MCF 10A (cell line): ENCODE data around the gene WNT7A. TPM values are rescaled to one million over a fixed set of nuclear protein-coding genes. Genes with fewer than 3 reads are reported as not detected.

Experiments
- BruUV-seq: library from RNA; stranded (reverse); fragments of 400-500 nt; replicated peaks from 2 replicates; lab custom pipeline; 2021; lab: Mats Ljungman, UMichigan
- CTCF ChIA-PET: fragments of 300-600 bp; sonication (Branson Sonifier 250); formaldehyde crosslinking; extraction: SDS; loops from one replicate; lab custom pipeline; 2021; ENCODE audit warnings: antibody characterized with exemption, inconsistent platforms; lab: Yijun Ruan, JAX
- POLR2A ChIA-PET: fragments of 300-600, 350-650 bp; sonication (Branson Sonifier 250); formaldehyde crosslinking; extraction: SDS; loops from one replicate; lab custom pipeline; 2020; ENCODE audit warnings: antibody characterized with exemption, inconsistent platforms; lab: Yijun Ruan, JAX
- DNase-seq: peaks from one replicate; pipeline ENCODE4 v3.0.0-alpha.2; 2018; ENCODE audit not compliant: unreplicated experiment
- H3K27ac Mint-ChIP-seq: one replicate; pipeline ENCODE4 v1.8.0; 2022; ENCODE audit warnings: mild to moderate bottlenecking, low read depth, mixed read lengths; ENCODE audit not compliant: unreplicated experiment
- H3K27me3 Mint-ChIP-seq: one replicate; pipeline ENCODE4 v1.8.0; 2022; ENCODE audit warnings: mixed read lengths; ENCODE audit not compliant: insufficient read depth, unreplicated experiment
- H3K36me3 Mint-ChIP-seq: one replicate; pipeline ENCODE4 v1.8.0; 2022; ENCODE audit warnings: mild to moderate bottlenecking, moderate library complexity, mixed read lengths; ENCODE audit not compliant: insufficient read depth, unreplicated experiment
- H3K4me1 Mint-ChIP-seq: one replicate; pipeline ENCODE4 v1.8.0; 2022; ENCODE audit warnings: mixed read lengths; ENCODE audit not compliant: insufficient read depth, unreplicated experiment
- H3K4me3 Mint-ChIP-seq: one replicate; pipeline ENCODE4 v1.8.0; 2022; ENCODE audit warnings: mild to moderate bottlenecking, moderate library complexity, mixed read lengths; ENCODE audit not compliant: unreplicated experiment
- H3K9me3 Mint-ChIP-seq: one replicate; pipeline ENCODE4 v1.8.0; 2022; ENCODE audit warnings: mixed read lengths; ENCODE audit not compliant: unreplicated experiment
- CTCF ChIP-seq: fragments of 200-600 bp; IDR thresholded peaks from one replicate; pipeline ENCODE4 v1.8.0; 2022; ENCODE audit warnings: antibody characterized with exemption, mild to moderate bottlenecking; ENCODE audit not compliant: unreplicated experiment
- intact Hi-C: fragments of 100-400 bp; cut with micrococcal nuclease; formaldehyde crosslinking; loops from 2 replicates; pipeline ENCODE4 v1.14.1; 2022
- total RNA-seq: library from RNA; stranded (reverse); gene quantifications from 2 replicates; pipeline ENCODE4 v1.2.3, GENCODE V29; 2022

WNT7A gene
- total RNA-seq, 1 experiment from 2014 or later: 0.47 TPM

GRCh38 chr3:13796701-13797460 is 83.0 kb downstream of the WNT7A start:
- no peak for DNase-seq
- Mint-ChIP-seq H3K9me3 (peaks cover under 1% of the 10 kb centered on the region), H3K36me3 (no peaks in the 10 kb centered on the region), H3K4me1 (peaks cover under 1% of the 10 kb centered on the region), H3K4me3 (no peak overlapping the region), H3K27ac (no peak overlapping the region), H3K27me3 (no peaks in the 10 kb centered on the region)
- TF ChIP-seq CTCF: no peak
- intact Hi-C loops: no loop called here
- CTCF ChIA-PET: no interaction called here
- BruUV-seq: no TSS peak
- POLR2A ChIA-PET: no interaction called here

DNA sequence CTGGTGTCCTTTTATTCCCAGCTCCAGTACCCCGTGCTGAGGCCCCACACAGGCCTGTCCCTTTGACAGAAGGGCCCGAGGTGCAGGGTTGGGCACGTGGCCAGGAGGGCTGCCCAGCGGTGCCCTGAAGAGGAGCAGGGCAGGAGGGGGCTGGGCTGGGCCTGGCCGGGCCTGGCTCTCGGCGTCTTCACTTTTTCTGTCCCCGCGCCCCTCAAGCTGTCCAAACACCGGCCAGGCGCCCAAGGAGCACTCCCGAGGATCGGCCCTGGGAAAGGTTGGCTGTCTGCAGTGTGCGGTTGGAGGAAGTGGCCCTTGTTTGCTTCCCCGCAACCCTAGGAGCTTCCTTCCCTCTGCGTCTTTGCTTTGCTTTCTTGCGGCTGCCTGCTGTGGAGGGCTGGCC is 84.1 kb downstream of the WNT7A start:
- DNase-seq: no peak
- intact Hi-C loops: no loop called here
- ChIA-PET CTCF (no interaction called here), POLR2A (no interaction called here)
- BruUV-seq: no TSS peak
- Mint-ChIP-seq H3K27ac (no peak overlapping the region), H3K36me3 (no peaks in the 10 kb centered on the region), H3K4me1 (peaks cover 1% of the 10 kb centered on the region), H3K4me3 (no peak overlapping the region), H3K9me3 (no peaks in the 10 kb centered on the region), H3K27me3 (no peaks in the 10 kb centered on the region)
- no peak for TF ChIP-seq CTCF

DNA sequence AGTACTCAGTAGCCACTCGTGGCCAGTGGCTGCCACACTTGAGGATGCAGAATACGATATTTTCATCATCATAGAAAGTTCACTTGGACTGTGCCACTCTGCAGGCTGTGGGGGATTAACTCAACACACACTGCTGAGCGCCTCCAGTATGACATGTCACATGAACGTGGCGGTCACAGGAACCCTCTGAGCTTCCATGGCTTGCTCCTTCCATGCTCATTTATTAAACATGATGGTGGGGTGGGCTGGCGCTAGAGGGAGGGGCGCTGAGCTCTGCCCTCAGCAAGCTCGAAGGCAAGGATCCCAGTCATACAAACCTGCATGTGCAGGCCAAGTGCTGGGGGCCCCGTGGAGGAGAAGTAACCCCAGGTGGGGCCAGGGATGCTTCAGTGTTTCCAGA is 85.5 kb downstream of the WNT7A start:
- TF ChIP-seq CTCF: no peak
- BruUV-seq: no TSS peak
- Mint-ChIP-seq H3K36me3 (no peaks in the 10 kb centered on the region), H3K4me1 (peaks cover 5% of the 10 kb centered on the region), H3K9me3 (no peaks in the 10 kb centered on the region), H3K27me3 (no peaks in the 10 kb centered on the region), H3K4me3 (no peak overlapping the region), H3K27ac (no peak overlapping the region)
- POLR2A ChIA-PET: no interaction called here
- CTCF ChIA-PET: no interaction called here
- intact Hi-C loops: no loop called here
- no peak for DNase-seq

DNA sequence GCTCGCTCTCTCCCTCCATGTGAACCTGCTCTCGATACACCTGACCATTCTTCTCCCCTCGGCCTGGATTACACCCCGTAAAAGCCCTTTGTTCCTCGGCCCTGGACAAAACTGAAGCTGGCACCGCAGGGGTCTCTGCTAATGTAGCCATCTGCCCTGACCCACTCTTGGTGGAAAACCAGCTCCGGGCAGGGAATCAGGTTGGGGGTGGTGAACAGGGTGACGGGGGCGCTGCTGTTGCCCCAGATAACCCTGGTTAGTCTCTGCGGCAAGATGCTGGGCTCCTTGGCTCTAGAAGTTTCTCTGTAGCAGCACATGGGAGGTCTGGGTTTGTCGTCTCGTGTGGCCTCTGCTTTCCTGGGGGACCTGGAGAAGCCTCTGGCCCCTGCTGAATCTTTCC is 86.4 kb downstream of the WNT7A start:
- intact Hi-C loops: no loop called here
- Mint-ChIP-seq H3K4me1 (peaks cover 5% of the 10 kb centered on the region), H3K27ac (no peak overlapping the region), H3K36me3 (no peaks in the 10 kb centered on the region), H3K27me3 (no peaks in the 10 kb centered on the region), H3K4me3 (no peak overlapping the region), H3K9me3 (no peaks in the 10 kb centered on the region)
- no peak for TF ChIP-seq CTCF
- no TSS peak for BruUV-seq
- no peak for DNase-seq
- ChIA-PET CTCF (interaction anchor here (1.1 kb wide), 1 partner anchor 14 kb away, joined by 3 read pairs; no protein-coding TSS in a partner anchor), POLR2A (no interaction called here)
